Measurements from ENCODE around the gene FIZ1.
"Not testable (repeated sequence)": the region's sequence is repeated elsewhere in the genome, so short reads cannot be mapped to it uniquely, and the experiment has no call there.

The FIZ1 gene

DNA sequence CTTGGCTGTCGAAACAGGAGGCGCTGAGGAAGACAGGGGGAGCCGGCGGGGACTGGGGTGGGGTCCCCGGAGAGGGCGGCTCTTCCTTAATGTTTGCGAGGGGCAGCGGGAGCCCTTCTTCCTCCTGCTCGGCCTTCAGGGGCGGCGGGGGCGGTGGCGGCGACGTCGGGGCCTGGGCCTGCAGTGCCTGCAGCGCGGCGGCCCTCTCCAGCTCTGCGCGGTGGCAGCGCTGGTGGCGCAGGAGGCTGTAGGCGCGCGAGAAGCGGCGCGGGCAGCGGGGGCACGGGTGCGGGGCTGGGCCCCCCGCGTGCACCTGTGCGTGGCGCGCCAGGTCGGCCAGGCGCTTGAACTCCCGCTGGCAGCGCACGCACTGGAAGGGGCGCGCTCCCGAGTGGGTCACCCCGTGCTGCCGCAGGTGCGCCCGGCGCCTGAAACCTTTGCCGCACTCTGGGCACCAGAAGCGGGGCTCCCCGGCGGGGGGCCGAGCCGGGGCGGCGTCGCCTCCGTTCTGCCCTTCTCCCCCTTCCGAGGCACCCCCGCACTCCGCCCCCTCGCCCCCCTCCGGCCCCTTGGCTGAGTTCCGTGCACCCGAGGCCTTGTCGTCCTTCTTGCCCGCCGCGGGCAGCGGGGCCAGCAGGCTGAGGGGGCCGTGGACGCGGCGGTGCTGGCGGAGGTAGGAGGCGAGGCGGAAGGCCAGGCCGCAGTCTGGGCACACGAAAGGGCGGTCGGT, 21.1 kb downstream of the FIZ1 start:
- no peak for DNase-seq (ENCODE audit: low read depth in 2 of 2)

GRCh38 chr19:55576746-55577145, 22.6 kb downstream of the FIZ1 start:
- no peak for DNase-seq (ENCODE audit: low read depth in 2 of 2)

GRCh38 chr19:55573929-55574328, 25.4 kb downstream of the FIZ1 start:
- DNase-seq (ENCODE audit: low read depth in 2 of 2): not testable (repeated sequence)

- not testable (repeated sequence) for DNase-seq (ENCODE audit: low read depth in 2 of 2)
These were observed 29.8 kb downstream of the FIZ1 start for GRCh38 chr19:55569477-55569876.

DNA sequence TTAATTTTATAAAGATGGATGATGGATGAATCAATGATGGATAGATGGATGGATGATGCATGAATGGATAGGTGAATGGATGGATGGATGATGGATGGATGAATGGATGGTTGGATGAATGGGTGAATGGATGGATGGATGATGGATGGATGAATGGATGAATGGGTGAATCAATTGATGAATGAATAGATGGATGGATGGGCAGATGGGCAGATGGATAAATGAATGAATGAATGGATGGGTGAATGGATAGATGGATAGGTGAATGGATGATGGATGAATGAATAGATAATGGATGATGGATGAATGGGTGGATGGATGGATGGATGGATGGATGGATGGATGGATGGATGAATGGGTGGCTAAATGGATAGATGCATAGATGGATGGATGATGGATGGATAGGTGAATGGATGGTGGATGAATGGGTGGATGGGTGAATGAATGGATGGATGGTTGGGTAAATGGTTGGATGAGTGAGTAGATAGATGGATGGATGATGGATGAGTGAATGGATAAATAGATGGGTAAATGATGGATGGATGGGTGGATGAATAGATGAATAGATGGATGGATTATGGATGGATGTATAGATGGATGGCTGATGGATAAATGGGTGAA, 31.5 kb downstream of the FIZ1 start:
- DNase-seq (ENCODE audit: low read depth in 2 of 2): no peak

GRCh38 chr19:55566823-55567222, 32.5 kb downstream of the FIZ1 start:
- DNase-seq (ENCODE audit: low read depth in 2 of 2): no peak

DNA sequence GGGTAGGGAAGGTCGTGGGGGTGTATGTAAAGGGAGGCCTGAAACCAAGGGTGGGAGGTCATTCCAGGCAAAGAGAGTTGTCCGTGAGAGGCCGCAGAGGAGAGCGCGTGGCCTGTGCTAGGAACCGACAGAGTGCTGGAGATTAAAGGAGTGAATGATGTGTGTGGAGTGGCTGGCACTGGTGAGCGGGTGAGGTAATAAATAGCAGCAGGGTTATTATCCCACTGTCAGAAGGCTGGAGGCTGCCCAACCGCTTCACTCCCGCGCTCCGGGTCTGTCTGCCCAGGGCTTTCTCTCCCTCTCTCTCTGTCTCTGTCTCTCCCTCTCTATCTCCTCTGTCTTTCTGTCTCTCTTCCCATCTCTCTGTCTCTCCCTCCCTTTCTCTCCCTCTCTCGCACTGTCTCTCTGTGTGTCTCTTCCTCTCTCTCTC, 36.0 kb downstream of the FIZ1 start:
- no peak for DNase-seq (ENCODE audit: low read depth in 2 of 2)

- DNase-seq (ENCODE audit: low read depth in 2 of 2): no peak
These were observed 39.6 kb downstream of the FIZ1 start for GRCh38 chr19:55559684-55560083.

DNA sequence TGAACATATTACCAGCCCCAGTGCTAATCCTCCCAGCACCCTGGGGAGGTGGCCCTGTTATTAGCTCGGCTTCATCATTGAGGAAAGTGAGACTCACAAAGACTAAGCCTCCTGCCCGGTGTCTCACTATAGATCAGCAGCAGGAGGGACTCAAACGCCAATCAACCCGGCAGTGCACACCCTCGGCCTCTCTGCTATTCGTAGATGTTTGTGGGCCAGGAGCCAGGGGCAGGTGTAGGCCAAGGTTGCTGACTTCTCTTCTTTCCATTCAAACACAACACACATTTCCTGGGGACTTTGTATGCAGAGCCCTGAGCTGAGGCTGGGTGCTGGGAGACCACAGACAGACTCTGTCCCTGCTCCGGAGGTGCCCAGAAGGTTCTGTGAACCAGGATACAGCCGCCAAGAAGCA, 44.6 kb downstream of the FIZ1 start:
- no peak for DNase-seq (ENCODE audit: low read depth in 2 of 2)

DNA sequence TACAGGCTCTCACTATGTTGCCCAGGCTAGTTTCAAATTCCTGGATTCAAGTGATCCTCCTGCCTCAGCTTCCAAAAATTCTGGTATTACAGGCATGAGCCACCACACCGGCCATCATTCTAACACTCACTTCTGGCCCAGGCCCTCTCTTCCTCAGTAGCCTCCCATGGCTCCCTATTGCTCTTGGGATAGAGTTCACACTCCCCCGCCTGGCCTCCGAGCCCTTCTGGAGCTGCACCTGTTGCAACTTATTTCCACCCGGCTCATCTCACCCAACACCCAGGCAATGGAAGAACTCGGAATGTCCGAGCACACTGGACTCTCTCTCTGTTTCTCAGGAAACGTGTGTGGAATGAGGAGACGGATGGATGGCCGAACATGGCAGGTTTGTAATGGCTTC, 45.0 kb downstream of the FIZ1 start:
- no peak for DNase-seq (ENCODE audit: low read depth in 2 of 2)

- DNase-seq (ENCODE audit: low read depth in 2 of 2): no peak
These were observed 45.8 kb downstream of the FIZ1 start for GRCh38 chr19:55553217-55554182.

GRCh38 chr19:55552620-55553019, 46.7 kb downstream of the FIZ1 start:
- no peak for DNase-seq (ENCODE audit: low read depth in 2 of 2)

- no peak for DNase-seq (ENCODE audit: low read depth in 2 of 2)
These were observed 47.1 kb downstream of the FIZ1 start for GRCh38 chr19:55552206-55552605.

DNA sequence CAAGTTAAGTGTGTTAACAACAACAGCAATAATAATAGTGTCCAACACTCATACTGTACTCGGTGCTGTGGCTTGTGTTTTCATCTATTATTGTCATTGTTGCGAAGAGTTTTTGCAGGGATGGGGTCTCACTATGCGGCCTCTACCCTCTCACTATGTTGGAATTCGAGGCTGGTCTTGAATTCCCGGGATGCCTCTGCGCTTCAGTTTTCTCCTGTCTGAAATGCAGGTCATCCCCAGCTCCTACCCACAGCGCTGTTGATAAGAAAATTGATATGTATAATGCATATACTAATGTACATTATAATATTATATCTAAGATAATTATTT, 49.0 kb downstream of the FIZ1 start:
- DNase-seq (ENCODE audit: low read depth in 2 of 2): no peak

DNA sequence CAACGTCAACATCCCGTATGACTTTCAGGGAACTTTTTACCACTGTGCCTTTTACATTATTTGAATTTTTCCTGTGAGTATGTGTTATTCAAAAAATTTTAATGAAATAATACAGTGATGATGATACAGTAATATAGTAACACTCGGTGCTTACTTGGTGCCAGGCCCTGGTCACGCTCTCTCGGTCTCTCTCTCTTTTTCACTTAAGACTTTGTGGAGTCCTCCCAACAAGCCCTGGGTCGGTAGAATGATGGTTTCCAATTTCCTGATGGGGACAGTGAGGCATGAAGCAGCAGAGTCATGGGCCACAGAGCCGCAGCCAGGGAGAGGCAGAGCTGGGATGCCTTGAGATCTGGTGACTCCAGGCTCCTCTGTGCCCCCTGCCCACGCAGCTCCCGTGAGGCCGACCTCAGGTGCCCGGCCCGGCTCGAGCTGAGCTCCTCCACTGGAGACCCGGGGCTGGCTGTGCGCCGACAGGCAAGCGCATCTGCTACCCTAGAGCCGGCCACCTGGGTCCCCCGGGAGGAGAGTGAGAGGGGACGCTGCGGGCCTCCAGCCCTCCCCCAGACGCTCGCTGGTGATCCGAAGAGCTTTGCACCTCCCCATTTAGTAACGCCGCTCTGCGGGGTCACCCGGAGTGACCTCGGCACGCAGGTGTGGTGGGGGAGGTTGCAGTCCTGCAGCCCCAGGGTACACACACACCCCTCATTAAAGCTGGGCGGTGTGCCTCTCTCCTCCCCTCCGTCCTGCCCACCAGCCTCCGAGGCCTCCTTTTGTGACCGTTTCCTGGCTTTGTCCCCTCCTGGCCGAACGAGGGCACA, 49.6 kb downstream of the FIZ1 start:
- DNase-seq (ENCODE audit: low read depth in 2 of 2): no peak

DNA sequence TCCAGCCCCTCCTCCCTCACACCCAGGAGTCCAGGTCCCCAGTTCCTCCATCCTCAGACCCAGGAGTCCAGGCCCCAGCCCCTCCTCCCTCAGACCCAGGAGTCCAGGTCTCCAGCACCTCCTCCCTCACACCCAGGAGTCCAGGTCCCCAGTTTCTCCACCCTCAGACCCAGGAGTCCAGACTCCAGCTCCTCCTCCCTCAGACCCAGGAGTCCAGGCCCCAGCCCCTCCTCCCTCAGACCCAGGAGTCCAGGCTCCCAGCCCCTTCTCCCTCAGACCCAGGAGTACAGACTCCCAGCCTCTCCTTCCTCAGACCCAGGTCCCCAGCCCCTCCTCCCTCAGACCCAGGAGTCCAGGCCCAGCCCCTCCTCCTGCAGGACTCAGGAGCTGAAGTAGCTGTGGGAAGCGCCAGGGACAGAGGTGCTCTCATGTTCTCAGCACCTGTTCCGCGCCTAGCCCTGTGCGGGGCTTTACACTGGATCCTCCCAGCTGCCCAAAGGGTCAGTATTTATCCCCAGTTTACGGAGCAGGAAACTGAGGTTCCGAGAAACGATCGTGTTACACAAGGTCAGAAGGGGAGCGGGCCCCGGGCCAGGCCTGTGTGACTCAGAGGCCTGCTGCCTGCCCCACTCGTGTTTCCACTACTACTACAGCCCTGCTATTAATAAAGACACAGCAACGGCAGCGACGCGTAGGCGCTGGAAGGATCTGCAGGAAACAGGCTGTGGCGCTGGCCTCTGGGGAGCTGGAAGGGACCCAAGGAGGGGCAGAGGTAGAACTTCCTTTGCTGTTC, 52.3 kb downstream of the FIZ1 start:
- no peak for DNase-seq (ENCODE audit: low read depth in 2 of 2)

GRCh38 chr19:55546011-55546410, 53.3 kb downstream of the FIZ1 start:
- DNase-seq (ENCODE audit: low read depth in 2 of 2): no peak

DNA sequence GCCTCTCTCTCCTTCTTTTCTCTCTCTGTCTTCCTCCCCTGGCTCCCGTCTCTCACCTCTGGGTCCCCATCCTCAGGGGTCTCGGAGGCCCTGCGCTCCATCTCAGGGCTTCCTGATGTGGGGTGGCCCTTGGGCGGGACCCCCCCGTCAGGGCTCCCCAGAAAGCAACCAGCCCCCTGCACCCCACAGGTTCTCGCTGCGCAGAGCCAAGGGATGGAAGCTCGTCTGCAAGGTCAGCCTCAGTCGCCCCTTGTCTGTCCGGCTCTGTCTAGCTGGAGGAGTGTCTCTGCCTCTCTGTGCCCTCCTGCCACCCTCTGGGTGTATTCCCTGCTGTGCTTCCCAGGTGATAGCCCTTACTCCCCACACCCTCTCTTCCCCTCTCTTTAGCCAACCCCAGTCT, 53.9 kb downstream of the FIZ1 start, which contains the start of gene SBK3:
Gene SBK3, minus strand, starts transcription at position 101 of the 400 bp plus-strand sequence. Its CDS starts 0 bp downstream, at position 101.
- no peak for DNase-seq (ENCODE audit: low read depth in 2 of 2)

- no peak for DNase-seq (ENCODE audit: low read depth in 2 of 2)
These were observed 54.4 kb downstream of the FIZ1 start for GRCh38 chr19:55544776-55545439.

DNA sequence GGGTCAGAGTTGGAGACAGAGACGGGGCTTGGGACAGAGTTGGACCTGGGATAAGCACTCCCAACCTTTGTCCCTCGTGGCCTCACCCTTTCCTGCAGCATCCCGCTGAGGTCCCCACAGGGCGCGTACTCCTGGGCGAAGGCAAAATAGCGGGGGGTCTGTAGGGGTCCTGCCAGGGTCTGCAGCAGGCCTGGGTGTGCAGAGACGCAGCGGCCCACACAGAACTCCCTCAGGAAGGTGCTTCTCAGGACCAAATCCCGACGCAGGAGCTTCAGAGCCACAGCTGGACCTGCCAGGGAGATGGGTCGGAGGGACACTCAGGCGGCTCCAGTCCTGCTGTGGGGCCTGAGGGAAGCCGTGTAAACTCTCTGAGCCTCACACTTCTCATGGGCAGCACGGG, 55.3 kb downstream of the FIZ1 start:
- no peak for DNase-seq (ENCODE audit: low read depth in 2 of 2)
